ENCODE measurements around the gene ZNF521. TPM values are rescaled to one million over a fixed set of nuclear protein-coding genes. Genes with fewer than 3 reads are reported as not detected.

The ZNF521 gene
- total and polyA plus RNA-seq, 4 donors: 0.50 to 3.7 (median 1.5) TPM

DNA sequence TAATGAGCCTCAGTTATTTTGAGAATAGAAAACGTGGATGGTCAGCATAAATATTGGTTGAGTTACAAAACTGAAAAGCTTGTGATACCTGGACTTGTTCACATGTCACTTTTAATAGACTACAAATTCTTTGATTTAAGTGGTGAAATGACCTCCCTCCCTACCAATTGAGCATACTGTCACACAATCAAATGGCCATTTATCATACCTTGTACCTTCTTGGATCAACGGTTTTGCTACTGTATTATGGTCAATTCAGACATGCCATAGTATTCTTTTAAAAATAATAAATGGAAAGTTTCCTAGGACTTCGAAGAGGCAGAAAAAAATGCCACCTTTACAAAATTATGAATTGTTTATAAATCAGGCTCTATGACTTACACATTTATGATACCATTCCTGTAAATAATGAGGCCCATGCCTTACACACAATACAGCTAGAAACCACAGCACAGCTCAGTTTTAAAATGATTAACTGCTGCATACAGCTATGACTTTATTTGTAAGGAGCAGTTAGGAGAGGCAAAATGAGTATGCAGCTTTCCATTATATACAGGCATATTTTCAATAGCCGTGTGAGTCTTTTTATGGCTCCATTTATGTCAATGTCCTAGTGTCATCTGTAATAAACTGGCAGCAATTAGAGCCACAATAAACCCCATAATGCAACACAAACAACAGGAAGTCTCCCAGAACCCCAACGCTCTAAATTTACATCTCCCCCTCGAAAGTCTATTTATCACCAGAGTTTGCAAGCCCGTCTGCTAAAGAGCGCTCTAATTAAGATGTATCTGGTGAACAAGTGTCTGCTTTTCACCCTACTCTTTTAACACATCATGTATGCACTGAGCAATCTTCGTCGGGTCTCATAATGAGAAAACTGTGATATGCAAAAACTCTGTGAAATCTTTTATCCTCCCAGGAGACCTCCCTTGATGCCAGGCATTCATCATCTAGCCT is 176.1 kb downstream of the ZNF521 start:
- Histone ChIP-seq H3K36me3 (ENCODE audit: control insufficient read depth in 4 of 4, insufficient read depth in 3 of 4, low read depth in 1 of 4, low read length in 3 of 4) (no peaks in the 10 kb centered on the region), H3K27me3 (ENCODE audit: control insufficient read depth in 4 of 4, insufficient read depth in 4 of 4, low read length in 3 of 4) (peaks cover 0 to 3% (median 0%) of the 10 kb centered on the region in 4 donors), H3K9me3 (ENCODE audit: control insufficient read depth in 4 of 4, low read length in 3 of 4) (no peaks in the 10 kb centered on the region), H3K9ac (ENCODE audit: low read depth in 1 of 2, low read length in 2 of 2) (no peak overlapping the region), H3K4me1 (ENCODE audit: control insufficient read depth in 4 of 4, insufficient read depth in 4 of 4, low read length in 3 of 4) (no peaks in the 10 kb centered on the region), H3K27ac (ENCODE audit: low read depth in 1 of 2, low read length in 2 of 2) (no peak overlapping the region), H3K4me3 (ENCODE audit: low read depth in 1 of 3, low read length in 3 of 3) (no peak overlapping the region)
- TF ChIP-seq FOXA2 (IDR thresholded peaks at IDR 0.05): no peak
- no peak for TF ChIP-seq TAF1 (conservative IDR thresholded peaks at IDR 0.05)
- TF ChIP-seq, protein P1, sequence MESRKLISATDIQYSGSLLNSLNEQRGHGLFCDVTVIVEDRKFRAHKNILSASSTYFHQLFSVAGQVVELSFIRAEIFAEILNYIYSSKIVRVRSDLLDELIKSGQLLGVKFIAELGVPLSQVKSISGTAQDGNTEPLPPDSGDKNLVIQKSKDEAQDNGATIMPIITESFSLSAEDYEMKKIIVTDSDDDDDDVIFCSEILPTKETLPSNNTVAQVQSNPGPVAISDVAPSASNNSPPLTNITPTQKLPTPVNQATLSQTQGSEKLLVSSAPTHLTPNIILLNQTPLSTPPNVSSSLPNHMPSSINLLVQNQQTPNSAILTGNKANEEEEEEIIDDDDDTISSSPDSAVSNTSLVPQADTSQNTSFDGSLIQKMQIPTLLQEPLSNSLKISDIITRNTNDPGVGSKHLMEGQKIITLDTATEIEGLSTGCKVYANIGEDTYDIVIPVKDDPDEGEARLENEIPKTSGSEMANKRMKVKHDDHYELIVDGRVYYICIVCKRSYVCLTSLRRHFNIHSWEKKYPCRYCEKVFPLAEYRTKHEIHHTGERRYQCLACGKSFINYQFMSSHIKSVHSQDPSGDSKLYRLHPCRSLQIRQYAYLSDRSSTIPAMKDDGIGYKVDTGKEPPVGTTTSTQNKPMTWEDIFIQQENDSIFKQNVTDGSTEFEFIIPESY (IDR thresholded peaks at IDR 0.05): no peak
- no peak for TF ChIP-seq EGR1 (IDR thresholded peaks at IDR 0.05; ENCODE audit: low read depth in 2 of 2)
- no peak for TF ChIP-seq NR2F2 (IDR thresholded peaks at IDR 0.05)
- no peak for TF ChIP-seq REST (IDR thresholded peaks at IDR 0.05)
- TF ChIP-seq HNF4A (conservative IDR thresholded peaks at IDR 0.05): no peak
- no peak for TF ChIP-seq CTCF (IDR thresholded peaks at IDR 0.05; ENCODE audit: low read depth, low read length, missing input control)
- no peak for TF ChIP-seq SP1 (IDR thresholded peaks at IDR 0.05)
- no peak for TF ChIP-seq RAD21 (IDR thresholded peaks at IDR 0.05)
- TF ChIP-seq, protein P2, sequence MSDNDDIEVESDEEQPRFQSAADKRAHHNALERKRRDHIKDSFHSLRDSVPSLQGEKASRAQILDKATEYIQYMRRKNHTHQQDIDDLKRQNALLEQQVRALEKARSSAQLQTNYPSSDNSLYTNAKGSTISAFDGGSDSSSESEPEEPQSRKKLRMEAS (IDR thresholded peaks at IDR 0.05): no peak
- no peak for TF ChIP-seq FOXA1 (IDR thresholded peaks at IDR 0.05)
- no peak for TF ChIP-seq HNF4G (IDR thresholded peaks at IDR 0.05)
- TF ChIP-seq GABPA (IDR thresholded peaks at IDR 0.05 in 1 of 2, conservative IDR thresholded peaks at IDR 0.05 in 1 of 2): no peak
- 67% methylated on average over 10 of the region's 10 CpGs for WGBS
- no peak for DNase-seq (ENCODE audit: low spot score)

DNA sequence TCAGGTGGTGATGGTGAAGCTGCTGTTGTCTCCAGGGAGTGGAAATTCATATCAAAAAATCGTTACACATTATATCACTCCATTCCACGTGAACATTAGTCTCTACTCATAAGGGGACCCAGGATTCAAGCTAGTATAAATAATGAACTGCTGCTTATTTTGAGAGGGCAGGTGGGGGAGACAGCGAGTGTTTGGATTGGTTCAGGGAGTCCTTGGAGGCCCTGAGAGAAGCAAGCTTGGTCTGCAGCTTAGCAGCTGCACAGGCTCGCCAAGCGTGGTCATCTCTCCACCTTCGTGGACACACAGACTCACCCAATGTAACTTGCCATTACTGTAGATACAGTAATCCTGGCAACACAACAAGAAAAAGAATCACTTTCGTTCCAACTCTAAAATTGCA is 177.6 kb downstream of the ZNF521 start:
- no peaks in the 10 kb centered on the region for H3K36me3 ChIP-seq (ENCODE audit: control insufficient read depth in 4 of 4, insufficient read depth in 3 of 4, low read depth in 1 of 4, low read length in 3 of 4)
- no peaks in the 10 kb centered on the region for H3K9me3 ChIP-seq (ENCODE audit: control insufficient read depth in 4 of 4, low read length in 3 of 4)
- H3K4me3 ChIP-seq (ENCODE audit: low read depth in 1 of 3, low read length in 3 of 3): no peak overlapping the region
- H3K4me1 ChIP-seq (ENCODE audit: control insufficient read depth in 4 of 4, insufficient read depth in 4 of 4, low read length in 3 of 4): no peaks in the 10 kb centered on the region
- H3K27ac ChIP-seq (ENCODE audit: low read depth in 1 of 2, low read length in 2 of 2): no peak overlapping the region
- WGBS: 75% methylated on average over 7 of the region's 7 CpGs
- no peak overlapping the region for H3K9ac ChIP-seq (ENCODE audit: low read depth in 1 of 2, low read length in 2 of 2)
- no peak for DNase-seq (ENCODE audit: low spot score)
- H3K27me3 ChIP-seq (ENCODE audit: control insufficient read depth in 4 of 4, insufficient read depth in 4 of 4, low read length in 3 of 4): peaks cover 0 to 2% (median 0%) of the 10 kb centered on the region in 4 donors
- TF ChIP-seq FOXA2 (IDR thresholded peaks at IDR 0.05) (no peak), NR2F2 (IDR thresholded peaks at IDR 0.05) (no peak), GABPA (IDR thresholded peaks at IDR 0.05 in 1 of 2, conservative IDR thresholded peaks at IDR 0.05 in 1 of 2) (no peak), CTCF (IDR thresholded peaks at IDR 0.05; ENCODE audit: low read depth, low read length, missing input control) (no peak), YY1 (IDR thresholded peaks at IDR 0.05) (no peak), HNF4G (IDR thresholded peaks at IDR 0.05) (no peak)
- TF ChIP-seq, protein P1 (IDR thresholded peaks at IDR 0.05): no peak
